CD14-positive monocyte (primary cell): ENCODE measurements around the gene SLC25A25. TPM values are rescaled to one million over a fixed set of nuclear protein-coding genes. Genes with fewer than 3 reads are reported as not detected.

Source experiments
- DNase-seq, 3 donors: peaks; one replicate each; pipeline ENCODE4 v3.0.0-alpha.2; 2011 to 2022
- H2AFZ ChIP-seq: 2 replicates; pipeline ENCODE4 v1.6.0; 2012; ENCODE audit warnings: mild to moderate bottlenecking, low read depth, low read length, inconsistent platforms; ENCODE audit not compliant: insufficient read depth, poor library complexity, severe bottlenecking
- H3K27ac ChIP-seq, 2 donors: 1 replicate in 1 of 2; 2 replicates in 1 of 2; pipeline ENCODE4 v1.5.1; 2012 to 2013; ENCODE audit warnings: low read length in 2 of 2, control low read depth in 1 of 2, inconsistent platforms in 1 of 2, low read depth in 1 of 2, mild to moderate bottlenecking in 1 of 2
- H3K27me3 ChIP-seq, 2 donors: one replicate each; pipeline versions ENCODE4 v1.6.0 to v1.6.1; 2011 to 2013; ENCODE audit warnings: low read length in 2 of 2; ENCODE audit not compliant: control insufficient read depth in 2 of 2, insufficient read depth in 2 of 2
- H3K36me3 ChIP-seq, 2 donors: replicated peaks in 1 of 2; 1 replicate in 1 of 2; 2 replicates in 1 of 2; pipeline versions ENCODE4 v1.5.1 to v1.6.1; 2012 to 2013; ENCODE audit warnings: low read length in 2 of 2, control low read depth in 1 of 2, inconsistent platforms in 1 of 2, mild to moderate bottlenecking in 1 of 2; ENCODE audit not compliant: insufficient read depth in 2 of 2, control insufficient read depth in 1 of 2
- H3K4me1 ChIP-seq, 2 donors: 1 replicate in 1 of 2; 2 replicates in 1 of 2; pipeline versions ENCODE4 v1.5.1 to v1.6.1; 2012 to 2013; ENCODE audit warnings: low read length in 2 of 2, control low read depth in 1 of 2, inconsistent platforms in 1 of 2, mild to moderate bottlenecking in 1 of 2, moderate library complexity in 1 of 2; ENCODE audit not compliant: insufficient read depth in 2 of 2, control insufficient read depth in 1 of 2
- H3K4me2 ChIP-seq: replicated peaks from 2 replicates; pipeline ENCODE3; 2012; ENCODE audit warnings: low read length, moderate library complexity, mild to moderate bottlenecking; ENCODE audit not compliant: poor library complexity, severe bottlenecking; ENCODE audit errors: extremely low read depth
- H3K4me3 ChIP-seq, 3 experiments: fragments of 200-600 bp in 1 of 3; sonication (generic) in 1 of 3; replicated peaks in 1 of 3; 1 replicate in 2 of 3; 2 replicates in 1 of 3; pipeline ENCODE4 v1.5.1; 2011 to 2013; ENCODE audit warnings: low read length in 3 of 3, mild to moderate bottlenecking in 3 of 3, control low read depth in 2 of 3, low read depth in 2 of 3, inconsistent platforms in 1 of 3, moderate library complexity in 1 of 3
- H3K79me2 ChIP-seq: 2 replicates; pipeline ENCODE4 v1.6.0; 2012; ENCODE audit warnings: mild to moderate bottlenecking, control low read depth, inconsistent platforms, low read length, moderate library complexity; ENCODE audit not compliant: insufficient read depth
- H3K9ac ChIP-seq: 2 replicates; pipeline ENCODE4 v1.6.0; 2017; ENCODE audit warnings: low read length, mild to moderate bottlenecking; ENCODE audit not compliant: insufficient read depth, poor library complexity, severe bottlenecking
- H3K9me3 ChIP-seq, 2 donors: replicated peaks in 1 of 2; 1 replicate in 1 of 2; 2 replicates in 1 of 2; pipeline versions ENCODE4 v1.5.1 to v1.6.1; 2012 to 2013; ENCODE audit warnings: low read length in 2 of 2, control low read depth in 1 of 2; ENCODE audit not compliant: control insufficient read depth in 1 of 2, insufficient read depth in 1 of 2
- H4K20me1 ChIP-seq: 2 replicates; pipeline ENCODE4 v1.6.0; 2012; ENCODE audit warnings: mild to moderate bottlenecking, low read length, control low read depth, moderate library complexity; ENCODE audit not compliant: insufficient read depth
- H3K27ac Mint-ChIP-seq, 7 donors: one replicate each; pipeline ENCODE4 v1.8.0; 2020; ENCODE audit warnings: mild to moderate bottlenecking in 7 of 7, mixed read lengths in 7 of 7, moderate library complexity in 6 of 7, inconsistent platforms in 2 of 7
- H3K27me3 Mint-ChIP-seq, 3 donors: one replicate each; pipeline ENCODE4 v1.8.0; 2021 to 2022; ENCODE audit warnings: low read depth in 3 of 3, mild to moderate bottlenecking in 3 of 3, mixed read lengths in 3 of 3, moderate library complexity in 3 of 3, inconsistent platforms in 1 of 3
- H3K36me3 Mint-ChIP-seq, 2 donors: one replicate each; pipeline ENCODE4 v1.8.0; 2020; ENCODE audit warnings: mixed read lengths in 2 of 2, inconsistent platforms in 1 of 2, mild to moderate bottlenecking in 1 of 2
- H3K4me1 Mint-ChIP-seq: one replicate; pipeline ENCODE4 v1.8.0; 2020; ENCODE audit warnings: mild to moderate bottlenecking, mixed read lengths
- H3K4me3 Mint-ChIP-seq, 2 donors: one replicate each; pipeline ENCODE4 v1.8.0; 2020; ENCODE audit warnings: mild to moderate bottlenecking in 2 of 2, mixed read lengths in 2 of 2, moderate library complexity in 1 of 2
- H3K9me3 Mint-ChIP-seq, 7 donors: one replicate each; pipeline ENCODE4 v1.8.0; 2020 to 2022; ENCODE audit warnings: mixed read lengths in 7 of 7, mild to moderate bottlenecking in 6 of 7, moderate library complexity in 6 of 7, inconsistent platforms in 2 of 7
- WGBS: methylation state at CpG from one replicate; pipeline ENCODE4 v1.1.5; 2013; ENCODE audit warnings: missing lambda C conversion rate; ENCODE audit not compliant: insufficient coverage; 5-methylcytosine and 5-hydroxymethylcytosine counted together
- intact Hi-C, 2 donors: fragments of 100-400 bp; cut with micrococcal nuclease; formaldehyde crosslinking; loops; one replicate each; pipeline versions ENCODE4 v1.15.0 to v1.15.1; 2023
- polyA plus RNA-seq, 3 donors: library from polyadenylated mRNA; depleted of rRNA in 1 of 3; unstranded in 2 of 3; stranded (reverse) in 1 of 3; fragments of 300-500 nt in 2 of 3; fragments of >200 nt in 1 of 3; fragmentation: Illumina TruSeq in 2 of 3; gene quantifications; 1 replicate in 2 of 3; 2 replicates in 1 of 3; pipeline ENCODE4 v1.2.3, GENCODE V29; 2012 to 2021
- TF ChIP-seq, protein P1 (sequence below): fragments of 200-600 bp; IDR thresholded peaks from one replicate; pipeline ENCODE4 v1.8.0; 2022; ENCODE audit warnings: antibody characterized with exemption, mild to moderate bottlenecking

Gene SLC25A25
- polyA plus RNA-seq, 3 donors = 5.1 to 43.3 (median 6.3) TPM

DNA sequence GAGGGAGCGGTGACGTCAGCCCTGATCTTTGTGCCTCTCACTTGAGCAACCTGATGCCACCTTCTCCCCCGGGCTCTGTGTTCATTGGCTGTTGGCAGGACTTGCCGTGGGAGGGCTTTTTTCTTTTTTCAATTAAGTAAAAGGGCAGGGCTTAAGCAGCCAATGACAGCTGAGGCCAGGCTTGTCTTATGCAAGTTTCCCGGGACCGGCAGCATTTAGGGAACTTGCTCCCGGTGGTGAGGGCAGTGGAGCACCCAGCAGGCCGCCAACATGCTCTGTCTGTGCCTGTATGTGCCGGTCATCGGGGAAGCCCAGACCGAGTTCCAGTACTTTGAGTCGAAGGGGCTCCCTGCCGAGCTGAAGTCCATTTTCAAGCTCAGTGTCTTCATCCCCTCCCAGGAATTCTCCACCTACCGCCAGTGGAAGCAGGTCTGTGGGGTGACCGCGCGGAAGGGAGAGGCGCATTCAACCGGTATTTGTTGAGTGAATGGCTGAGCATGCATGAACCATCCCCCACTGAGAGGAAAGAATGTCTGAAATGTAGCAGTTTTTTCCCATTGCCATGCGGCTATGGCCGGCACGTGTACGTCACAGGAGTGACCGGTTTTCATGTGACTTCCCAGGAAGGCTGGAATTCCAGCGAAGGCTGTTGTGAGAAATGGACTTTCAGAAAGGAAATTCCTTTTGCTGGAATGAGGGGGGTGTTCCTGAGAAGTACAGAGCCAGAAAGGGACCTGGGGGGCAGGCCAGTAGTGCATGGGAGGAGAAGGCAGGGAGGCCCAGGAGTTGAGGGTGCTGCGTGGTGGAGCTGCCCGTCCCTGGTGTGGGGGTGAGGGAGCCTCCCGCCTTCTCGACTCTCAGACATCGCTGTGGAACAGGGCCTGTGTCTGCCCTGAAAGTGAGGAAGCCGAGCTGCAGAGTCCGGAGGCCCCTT is 30.5 kb downstream of the SLC25A25 start:
- 57% methylated on average over 20 of the region's 32 CpGs for WGBS

More for the DNA sequence above, 30.5 kb downstream of the SLC25A25 start:
- H3K9me3 Mint-ChIP-seq = no peaks in the 10 kb centered on the region
- Histone ChIP-seq H3K79me2 (peaks cover 62% of the 10 kb centered on the region), H3K4me3 (peak overlapping the region; percentile 6 to 73 (median 34)), H2AFZ (no peak overlapping the region), H3K9ac (peak overlapping the region; percentile 47), H4K20me1 (peaks cover 66% of the 10 kb centered on the region), H3K27ac (peak overlapping the region; percentile 84 to 89), H3K4me1 (peaks cover 52 to 59% of the 10 kb centered on the region in 2 donors), H3K36me3 (peaks cover 31 to 34% of the 10 kb centered on the region in 2 donors), H3K9me3 (no peaks in the 10 kb centered on the region), H3K27me3 (no peaks in the 10 kb centered on the region), H3K4me2 (peak overlapping the region; percentile 85)
- DNase-seq = peak; percentile 94 to 98 (median 95)
- H3K36me3 Mint-ChIP-seq = peaks cover 27 to 46% of the 10 kb centered on the region in 2 donors
- peaks cover 51% of the 10 kb centered on the region for H3K4me1 Mint-ChIP-seq
- intact Hi-C loops = loop anchor here in 1 of 2 donors (2.0 kb wide), 1 partner anchor 26 kb away; no protein-coding TSS in a partner anchor
- TF ChIP-seq, protein P1, sequence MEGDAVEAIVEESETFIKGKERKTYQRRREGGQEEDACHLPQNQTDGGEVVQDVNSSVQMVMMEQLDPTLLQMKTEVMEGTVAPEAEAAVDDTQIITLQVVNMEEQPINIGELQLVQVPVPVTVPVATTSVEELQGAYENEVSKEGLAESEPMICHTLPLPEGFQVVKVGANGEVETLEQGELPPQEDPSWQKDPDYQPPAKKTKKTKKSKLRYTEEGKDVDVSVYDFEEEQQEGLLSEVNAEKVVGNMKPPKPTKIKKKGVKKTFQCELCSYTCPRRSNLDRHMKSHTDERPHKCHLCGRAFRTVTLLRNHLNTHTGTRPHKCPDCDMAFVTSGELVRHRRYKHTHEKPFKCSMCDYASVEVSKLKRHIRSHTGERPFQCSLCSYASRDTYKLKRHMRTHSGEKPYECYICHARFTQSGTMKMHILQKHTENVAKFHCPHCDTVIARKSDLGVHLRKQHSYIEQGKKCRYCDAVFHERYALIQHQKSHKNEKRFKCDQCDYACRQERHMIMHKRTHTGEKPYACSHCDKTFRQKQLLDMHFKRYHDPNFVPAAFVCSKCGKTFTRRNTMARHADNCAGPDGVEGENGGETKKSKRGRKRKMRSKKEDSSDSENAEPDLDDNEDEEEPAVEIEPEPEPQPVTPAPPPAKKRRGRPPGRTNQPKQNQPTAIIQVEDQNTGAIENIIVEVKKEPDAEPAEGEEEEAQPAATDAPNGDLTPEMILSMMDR = no peak
- peak overlapping the region; percentile 73 to 89 for H3K4me3 Mint-ChIP-seq
- peak overlapping the region; percentile 90 to 99 (median 97) for H3K27ac Mint-ChIP-seq
- no peaks in the 10 kb centered on the region for H3K27me3 Mint-ChIP-seq
